Fibroblast of the aortic adventitia (primary cell): ENCODE measurements around the gene MOB3B. TPM values are rescaled to one million over a fixed set of nuclear protein-coding genes. Genes with fewer than 3 reads are reported as not detected.

Source experiments
- DNase-seq: peaks from one replicate; pipeline ENCODE4 v3.0.0-alpha.2; 2010; ENCODE audit warnings: low read depth
- H3K4me3 ChIP-seq: 2 replicates; pipeline ENCODE4 v1.5.1; 2011; ENCODE audit warnings: low read depth, mild to moderate bottlenecking, control low read depth, low read length, moderate library complexity
- CTCF ChIP-seq: IDR thresholded peaks from 2 replicates; pipeline ENCODE4 v1.5.1; 2011; ENCODE audit warnings: mild to moderate bottlenecking, low read length, control low read depth, inconsistent platforms; ENCODE audit not compliant: insufficient read depth
- total RNA-seq: library from RNA; depleted of rRNA; stranded (reverse); fragments of >200 nt; gene quantifications from 2 replicates; pipeline ENCODE4 v1.2.3, GENCODE V29; 2012; ENCODE audit warnings: low replicate concordance

Gene MOB3B
- total RNA-seq, 1 donor: under 0.01 TPM

- no peak overlapping the region for H3K4me3 ChIP-seq
- TF ChIP-seq CTCF: no peak
- no peak for DNase-seq
Observed at GRCh38 chr9:27356446-27356845, 173.2 kb downstream of the MOB3B start.

GRCh38 chr9:27355166-27355565, 174.4 kb downstream of the MOB3B start:
- DNase-seq: no peak
- no peak overlapping the region for H3K4me3 ChIP-seq
- no peak for TF ChIP-seq CTCF

DNA sequence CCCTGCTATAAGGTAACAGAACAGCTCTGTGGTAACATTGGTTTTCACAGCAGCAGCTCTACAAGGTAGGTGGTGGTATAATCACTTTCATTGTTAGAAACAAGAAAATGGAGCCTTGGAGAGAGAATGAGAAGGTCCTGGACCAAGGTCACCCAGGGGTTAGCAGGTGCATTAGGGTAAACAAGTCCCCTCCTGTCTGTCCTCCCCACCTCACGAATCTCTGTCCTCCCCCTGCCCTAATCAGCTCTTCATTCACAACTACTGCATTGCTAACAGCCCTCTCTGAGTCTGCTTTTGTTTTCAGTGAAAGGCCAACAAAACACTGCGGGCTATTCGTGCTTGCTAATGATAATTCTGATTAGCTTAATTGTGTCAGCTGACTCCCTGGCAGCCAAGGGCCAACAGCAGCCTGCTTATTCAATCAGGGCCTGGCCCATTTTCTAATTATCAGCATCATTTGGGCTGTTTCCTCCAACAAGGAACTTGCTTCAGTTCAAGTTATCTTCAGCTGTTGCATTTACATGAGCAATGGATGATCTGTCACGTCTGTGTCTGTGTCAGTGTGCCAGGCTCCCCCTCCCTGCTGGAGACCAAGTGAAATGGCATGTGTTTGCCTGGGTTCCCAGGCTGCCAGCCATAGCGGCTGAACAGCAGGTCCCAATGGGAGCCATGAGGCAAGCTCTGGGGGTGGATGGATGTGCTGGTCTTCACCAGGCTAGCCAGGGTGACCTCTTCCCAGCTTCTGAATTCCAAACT, 176.0 kb downstream of the MOB3B start:
- no peak for TF ChIP-seq CTCF
- no peak overlapping the region for H3K4me3 ChIP-seq
- no peak for DNase-seq

GRCh38 chr9:27353166-27353473, 176.5 kb downstream of the MOB3B start:
- no peak overlapping the region for H3K4me3 ChIP-seq
- DNase-seq: no peak
- no peak for TF ChIP-seq CTCF

DNA sequence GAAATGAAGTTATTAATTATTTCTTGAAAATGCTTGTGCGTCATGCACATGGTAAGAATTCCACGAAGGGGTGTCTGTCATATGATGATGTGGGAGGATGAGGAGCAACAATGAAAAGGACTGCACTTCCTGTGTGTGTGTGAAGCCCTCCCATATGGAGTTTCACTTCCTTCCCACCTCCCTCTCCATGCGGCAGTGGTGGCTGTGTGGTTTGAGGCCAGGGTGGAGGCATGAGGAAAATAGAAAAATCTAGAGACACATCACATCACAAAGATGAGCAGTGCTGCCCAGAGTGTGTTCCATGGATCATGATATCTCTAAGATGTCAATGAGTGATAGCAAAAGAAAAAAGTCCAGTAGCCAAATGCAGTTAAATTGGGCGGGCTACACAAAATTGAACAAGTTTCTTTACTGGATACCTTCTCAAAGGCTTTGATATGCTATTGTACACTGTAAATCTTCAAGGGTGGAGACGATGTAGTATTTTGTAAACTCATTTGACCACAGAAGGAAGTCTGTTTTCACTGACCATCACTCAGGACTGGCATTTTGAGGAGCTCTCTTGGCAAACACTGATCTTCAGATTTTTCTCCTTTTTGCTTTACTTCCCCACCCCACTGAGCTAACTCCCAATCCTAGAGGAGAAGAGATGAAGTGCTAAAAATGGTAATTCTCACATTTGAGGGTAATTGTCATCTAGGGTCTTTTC, 177.0 kb downstream of the MOB3B start:
- no peak for DNase-seq
- no peak overlapping the region for H3K4me3 ChIP-seq

GRCh38 chr9:27351438-27351837, 178.2 kb downstream of the MOB3B start:
- no peak for TF ChIP-seq CTCF
- no peak overlapping the region for H3K4me3 ChIP-seq
- peak; percentile 10 for DNase-seq

More for the DNA sequence above, 177.0 kb downstream of the MOB3B start:
- no peak for TF ChIP-seq CTCF
